ENCODE measurements around the gene OR4M1. TPM values are rescaled to one million over a fixed set of nuclear protein-coding genes. Genes with fewer than 3 reads are reported as not detected.
"Not testable (repeated sequence)": the region's sequence is repeated elsewhere in the genome, so short reads cannot be mapped to it uniquely, and the experiment has no call there.

OR4M1 gene
- not detected for total RNA-seq

GRCh38 chr14:19773204-19773603 lies at the start of gene OR4M1:
TSS of gene OR4M1 (plus strand) at chr14:19773504. CDS start at chr14:19780323, 6,819 bp downstream.
- peaks cover 21% of the 10 kb centered on the region for H3K9me3 ChIP-seq
- DNase-seq (ENCODE audit: low spot score in 2 of 2); H3K27ac ChIP-seq; H3K4me1 ChIP-seq; H3K36me3 ChIP-seq; H3K27me3 ChIP-seq; H3K4me3 ChIP-seq: not testable (repeated sequence)
- 15% methylated on average over 1 of the region's 1 CpG for WGBS

GRCh38 chr14:19729359-19729758 lies 43.9 kb upstream of the OR4M1 start:
- no peaks in the 10 kb centered on the region for H3K4me1 ChIP-seq
- no peaks in the 10 kb centered on the region for H3K36me3 ChIP-seq
- no peak for DNase-seq (ENCODE audit: low spot score in 2 of 2)
- peaks cover 39% of the 10 kb centered on the region for H3K9me3 ChIP-seq
- H3K27me3 ChIP-seq = no peaks in the 10 kb centered on the region
- no peak overlapping the region for H3K27ac ChIP-seq
- TF ChIP-seq POLR2AphosphoS5 (IDR thresholded peaks at IDR 0.05) = no peak
- no peak for TF ChIP-seq POLR2A (IDR thresholded peaks at IDR 0.05)
- no peak for TF ChIP-seq EP300 (IDR thresholded peaks at IDR 0.05)
- no peak for TF ChIP-seq CTCF (IDR thresholded peaks at IDR 0.05)
- no peak overlapping the region for H3K4me3 ChIP-seq

- 70% methylated on average over 2 of the region's 2 CpGs for WGBS
- Histone ChIP-seq H3K9me3 (peaks cover 39% of the 10 kb centered on the region), H3K4me3 (no peak overlapping the region), H3K4me1 (no peaks in the 10 kb centered on the region), H3K27ac (no peak overlapping the region), H3K36me3 (no peaks in the 10 kb centered on the region), H3K27me3 (no peaks in the 10 kb centered on the region)
- TF ChIP-seq CTCF (IDR thresholded peaks at IDR 0.05) = no peak
- TF ChIP-seq POLR2A (IDR thresholded peaks at IDR 0.05) = no peak
- TF ChIP-seq EP300 (IDR thresholded peaks at IDR 0.05) = no peak
- TF ChIP-seq POLR2AphosphoS5 (IDR thresholded peaks at IDR 0.05) = no peak
- no peak for DNase-seq (ENCODE audit: low spot score in 2 of 2)
Observed at GRCh38 chr14:19729763-19730162, 43.5 kb upstream of the OR4M1 start.

GRCh38 chr14:19733893-19734292 lies 39.4 kb upstream of the OR4M1 start:
- not testable (repeated sequence) for H3K27me3 ChIP-seq; H3K4me1 ChIP-seq; H3K4me3 ChIP-seq; DNase-seq (ENCODE audit: low spot score in 2 of 2); H3K36me3 ChIP-seq; H3K27ac ChIP-seq
- 86% methylated on average over 3 of the region's 3 CpGs for WGBS
- H3K9me3 ChIP-seq = peaks cover 34% of the 10 kb centered on the region

- no peaks in the 10 kb centered on the region for H3K27me3 ChIP-seq
- DNase-seq (ENCODE audit: low spot score in 2 of 2) = no peak
- no peak for TF ChIP-seq EP300 (IDR thresholded peaks at IDR 0.05)
- no peak for TF ChIP-seq POLR2A (IDR thresholded peaks at IDR 0.05)
- no peak for TF ChIP-seq CTCF (IDR thresholded peaks at IDR 0.05)
- no peak for TF ChIP-seq POLR2AphosphoS5 (IDR thresholded peaks at IDR 0.05)
- H3K4me3 ChIP-seq = no peak within 1 kb of the TSS
- WGBS = 91% methylated on average over 1 of the region's 1 CpG
- H3K4me1 ChIP-seq = no peaks in the 10 kb centered on the region
- no peak within 1 kb of the TSS for H3K27ac ChIP-seq
- H3K36me3 ChIP-seq = no peaks in the 10 kb centered on the region
- H3K9me3 ChIP-seq = peaks cover 18% of the 10 kb centered on the region
Observed at GRCh38 chr14:19743256-19743655, 30.0 kb upstream of the OR4M1 start, which contains the start of gene OR4Q3. TSS of gene OR4Q3 (plus strand) at chr14:19743571.

GRCh38 chr14:19752316-19752715 lies 21.0 kb upstream of the OR4M1 start:
- H3K27me3 ChIP-seq; H3K4me1 ChIP-seq; H3K9me3 ChIP-seq; H3K36me3 ChIP-seq; DNase-seq (ENCODE audit: low spot score in 2 of 2); H3K4me3 ChIP-seq; H3K27ac ChIP-seq: not testable (repeated sequence)

GRCh38 chr14:19754172-19754571 lies 19.1 kb upstream of the OR4M1 start:
- no peak overlapping the region for H3K4me3 ChIP-seq
- 26% methylated on average over 2 of the region's 2 CpGs for WGBS
- H3K4me1 ChIP-seq = no peaks in the 10 kb centered on the region
- no peaks in the 10 kb centered on the region for H3K9me3 ChIP-seq
- no peaks in the 10 kb centered on the region for H3K27me3 ChIP-seq
- TF ChIP-seq POLR2AphosphoS5 (IDR thresholded peaks at IDR 0.05) = no peak
- TF ChIP-seq EP300 (IDR thresholded peaks at IDR 0.05) = no peak
- no peak for TF ChIP-seq CTCF (IDR thresholded peaks at IDR 0.05)
- TF ChIP-seq POLR2A (IDR thresholded peaks at IDR 0.05) = no peak
- no peaks in the 10 kb centered on the region for H3K36me3 ChIP-seq
- H3K27ac ChIP-seq = no peak overlapping the region
- no peak for DNase-seq (ENCODE audit: low spot score in 2 of 2)

GRCh38 chr14:19771491-19771890 lies 1.8 kb upstream of the OR4M1 start:
- not testable (repeated sequence) for H3K4me1 ChIP-seq; H3K36me3 ChIP-seq; DNase-seq (ENCODE audit: low spot score in 2 of 2); H3K27ac ChIP-seq; H3K4me3 ChIP-seq; H3K27me3 ChIP-seq
- WGBS = 57% methylated on average over 3 of the region's 3 CpGs
- peaks cover 21% of the 10 kb centered on the region for H3K9me3 ChIP-seq

Data from suprapubic skin (tissue), 4 donors.